ENCODE measurements around the gene PLA1A. TPM values are rescaled to one million over a fixed set of nuclear protein-coding genes. Genes with fewer than 3 reads are reported as not detected.

The PLA1A gene
- total RNA-seq, 1 donor from 2014 or later = 37.6 TPM

GRCh38 chr3:119669906-119670570 is 72.4 kb downstream of the PLA1A start:
- Histone ChIP-seq H3K36me3 (peaks cover 57% of the 10 kb centered on the region), H3K4me3 (no peak overlapping the region), H3K27me3 (no peaks in the 10 kb centered on the region), H3K27ac (peak overlapping the region; percentile 6), H3K4me1 (peaks cover 8% of the 10 kb centered on the region), H3K9me3 (no peaks in the 10 kb centered on the region)
- no peak for ATAC-seq
- DNase-seq = no peak
- TF ChIP-seq, protein P1, sequence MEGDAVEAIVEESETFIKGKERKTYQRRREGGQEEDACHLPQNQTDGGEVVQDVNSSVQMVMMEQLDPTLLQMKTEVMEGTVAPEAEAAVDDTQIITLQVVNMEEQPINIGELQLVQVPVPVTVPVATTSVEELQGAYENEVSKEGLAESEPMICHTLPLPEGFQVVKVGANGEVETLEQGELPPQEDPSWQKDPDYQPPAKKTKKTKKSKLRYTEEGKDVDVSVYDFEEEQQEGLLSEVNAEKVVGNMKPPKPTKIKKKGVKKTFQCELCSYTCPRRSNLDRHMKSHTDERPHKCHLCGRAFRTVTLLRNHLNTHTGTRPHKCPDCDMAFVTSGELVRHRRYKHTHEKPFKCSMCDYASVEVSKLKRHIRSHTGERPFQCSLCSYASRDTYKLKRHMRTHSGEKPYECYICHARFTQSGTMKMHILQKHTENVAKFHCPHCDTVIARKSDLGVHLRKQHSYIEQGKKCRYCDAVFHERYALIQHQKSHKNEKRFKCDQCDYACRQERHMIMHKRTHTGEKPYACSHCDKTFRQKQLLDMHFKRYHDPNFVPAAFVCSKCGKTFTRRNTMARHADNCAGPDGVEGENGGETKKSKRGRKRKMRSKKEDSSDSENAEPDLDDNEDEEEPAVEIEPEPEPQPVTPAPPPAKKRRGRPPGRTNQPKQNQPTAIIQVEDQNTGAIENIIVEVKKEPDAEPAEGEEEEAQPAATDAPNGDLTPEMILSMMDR (IDR thresholded peaks at IDR 0.05) = no peak
- intact Hi-C loops (cut with DNase I) = loop anchor here (10.0 kb wide), 1 partner anchor 75 kb away; the partner anchor contains the start of gene PLA1A

- Histone ChIP-seq H3K27me3 (no peaks in the 10 kb centered on the region), H3K36me3 (peaks cover 59% of the 10 kb centered on the region), H3K9me3 (no peaks in the 10 kb centered on the region), H3K4me3 (no peak overlapping the region), H3K4me1 (peaks cover 18% of the 10 kb centered on the region), H3K27ac (no peak overlapping the region)
- no peak for DNase-seq
- ATAC-seq = no peak
- TF ChIP-seq, protein P1 (IDR thresholded peaks at IDR 0.05) = no peak
- intact Hi-C loops (cut with DNase I) = loop anchor here (10.0 kb wide), 1 partner anchor 78 kb away; the partner anchor contains the start of gene PLA1A
These were observed 75.1 kb downstream of the PLA1A start for GRCh38 chr3:119672776-119673175.

DNA sequence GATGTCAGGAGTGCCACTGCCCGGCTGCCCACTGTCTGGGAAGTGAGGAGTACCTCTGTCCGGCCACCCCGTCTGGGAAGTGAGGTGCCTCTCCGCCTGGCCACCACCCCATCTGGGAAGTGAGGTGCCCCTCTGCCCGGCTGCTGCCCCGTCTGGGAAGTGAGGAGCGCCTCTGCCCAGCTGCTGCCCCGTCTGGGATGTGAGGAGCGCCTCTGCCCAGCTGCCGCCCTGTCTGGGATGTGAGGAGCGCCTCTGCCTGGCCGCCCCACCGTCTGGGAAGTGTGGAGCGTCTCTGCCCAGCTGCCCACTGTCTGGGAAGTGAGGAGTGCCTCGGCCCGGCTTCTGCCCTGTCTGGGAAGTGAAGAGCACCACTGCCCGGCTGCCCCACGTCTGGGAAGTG is 76.2 kb downstream of the PLA1A start:
- no peak overlapping the region for H3K4me3 ChIP-seq
- intact Hi-C loops (cut with DNase I) = loop anchor here (10.0 kb wide), 1 partner anchor 79 kb away; the partner anchor contains the start of gene PLA1A
- no peak for DNase-seq
- H3K36me3 ChIP-seq = peaks cover 51% of the 10 kb centered on the region
- peaks cover 18% of the 10 kb centered on the region for H3K4me1 ChIP-seq
- ATAC-seq = no peak
- no peaks in the 10 kb centered on the region for H3K9me3 ChIP-seq
- no peak overlapping the region for H3K27ac ChIP-seq
- TF ChIP-seq, protein P1 (IDR thresholded peaks at IDR 0.05) = no peak
- H3K27me3 ChIP-seq = no peaks in the 10 kb centered on the region

DNA sequence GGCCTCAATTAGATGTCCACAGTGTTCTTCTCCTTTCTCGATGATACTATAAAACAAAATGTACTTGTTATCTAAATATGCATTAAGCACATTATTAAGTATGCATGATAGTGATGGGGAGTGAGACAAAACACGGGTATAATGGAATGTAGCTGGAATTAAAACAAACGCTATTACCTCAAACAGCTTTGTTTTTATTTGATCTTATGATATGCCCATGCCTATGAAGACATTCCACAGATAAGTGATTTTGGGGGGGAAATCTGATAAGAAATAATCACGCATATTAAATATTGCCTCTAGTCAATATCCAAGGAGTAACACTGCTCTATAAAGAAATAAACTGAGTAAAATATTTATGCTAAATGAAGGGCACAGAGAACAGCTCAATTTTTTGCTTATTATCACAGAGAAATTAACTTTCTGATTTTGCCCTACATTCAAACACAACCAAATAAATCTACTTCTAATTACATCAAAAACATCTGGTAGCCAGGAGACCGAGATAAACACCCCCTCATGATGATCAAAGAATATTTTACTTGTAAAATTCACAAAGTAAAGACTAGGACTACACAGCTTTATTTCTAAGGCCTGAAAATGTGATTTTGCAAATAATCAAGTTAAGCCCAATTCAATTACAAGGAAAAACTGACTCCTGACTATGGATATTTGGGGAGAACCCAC is 77.6 kb downstream of the PLA1A start:
- intact Hi-C loops (cut with DNase I) = loop anchor here (10.0 kb wide), 1 partner anchor 81 kb away; the partner anchor contains the start of gene PLA1A
- H3K36me3 ChIP-seq = peaks cover 37% of the 10 kb centered on the region
- H3K27ac ChIP-seq = no peak overlapping the region
- peaks cover 10% of the 10 kb centered on the region for H3K4me1 ChIP-seq
- no peak overlapping the region for H3K4me3 ChIP-seq
- no peak for DNase-seq
- TF ChIP-seq, protein P1 (IDR thresholded peaks at IDR 0.05) = no peak
- no peak for ATAC-seq
- no peaks in the 10 kb centered on the region for H3K9me3 ChIP-seq
- no peaks in the 10 kb centered on the region for H3K27me3 ChIP-seq

- Histone ChIP-seq H3K27ac (peak overlapping the region; percentile 95), H3K9me3 (no peaks in the 10 kb centered on the region), H3K4me1 (peaks cover 10% of the 10 kb centered on the region), H3K36me3 (peaks cover 36% of the 10 kb centered on the region), H3K4me3 (peak overlapping the region; percentile 69), H3K27me3 (no peaks in the 10 kb centered on the region)
- ATAC-seq = no peak
- DNase-seq = no peak
- TF ChIP-seq, protein P1 (IDR thresholded peaks at IDR 0.05) = no peak
- intact Hi-C loops (cut with DNase I) = loop anchor here (10.0 kb wide), 1 partner anchor 81 kb away; the partner anchor contains the start of gene PLA1A
These were observed 78.3 kb downstream of the PLA1A start for GRCh38 chr3:119676020-119676419.

Measured in upper lobe of right lung (tissue), 1 donor.